ES-I3 (cell line): ENCODE results near the gene PPP2R5E.
A peak's percentile ranks its signal among the peaks of the same experiment; 100 is the strongest.
"Not testable (repeated sequence)": the region's sequence is repeated elsewhere in the genome, so short reads cannot be mapped to it uniquely, and the experiment has no call there.

Source experiments
- H3K36me3 ChIP-seq: 2 replicates; pipeline ENCODE4 v1.6.1; 2013; ENCODE audit warnings: mild to moderate bottlenecking, low read length, control low read depth, moderate library complexity; ENCODE audit not compliant: insufficient read depth
- H3K4me1 ChIP-seq: 2 replicates; pipeline ENCODE4 v1.6.1; 2013; ENCODE audit warnings: mild to moderate bottlenecking, control low read depth, low read length; ENCODE audit not compliant: insufficient read depth
- H3K9ac ChIP-seq: 2 replicates; pipeline ENCODE4 v1.6.1; 2013; ENCODE audit warnings: low read depth, mild to moderate bottlenecking, low read length, moderate library complexity
- H3K9me3 ChIP-seq: 2 replicates; pipeline ENCODE4 v1.6.1; 2013; ENCODE audit warnings: mild to moderate bottlenecking, low read length, moderate library complexity; ENCODE audit not compliant: control insufficient read depth, insufficient read depth

The PPP2R5E gene

DNA sequence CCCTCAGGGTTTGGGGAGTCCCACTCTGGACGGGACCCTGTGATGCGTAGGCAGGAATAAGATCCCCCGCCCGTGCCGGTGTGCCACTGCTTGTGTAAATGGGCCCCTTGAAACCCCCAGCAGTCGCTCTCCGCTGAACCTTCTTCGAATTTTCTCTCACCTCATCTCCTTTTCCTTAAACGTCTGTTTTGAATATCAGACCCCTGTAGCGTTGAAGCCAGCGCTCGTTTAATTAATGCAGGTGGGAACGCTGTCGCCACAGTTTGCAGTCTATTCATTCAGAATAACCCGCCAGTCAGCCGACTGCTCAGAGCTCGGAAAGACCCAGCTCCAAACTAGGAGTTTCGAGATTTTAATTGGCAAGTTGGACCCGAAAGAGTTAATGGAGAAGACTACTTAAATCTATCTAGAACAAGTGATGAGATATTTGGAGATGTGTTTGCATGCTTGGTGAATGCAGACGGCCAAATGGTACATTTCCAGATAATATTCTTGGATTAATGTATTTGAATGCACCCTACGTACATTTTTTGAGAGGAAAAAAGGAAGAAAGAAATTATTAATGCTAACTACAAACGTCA is 739 bp upstream of the PPP2R5E start:
- peak overlapping the region; percentile 98 for H3K9ac ChIP-seq
- no peaks in the 10 kb centered on the region for H3K9me3 ChIP-seq
- H3K4me1 ChIP-seq = peaks cover 3% of the 10 kb centered on the region; the same call in 1 of the 2 replicates
- H3K36me3 ChIP-seq = peaks cover 6% of the 10 kb centered on the region; the same call in 1 of the 2 replicates

DNA sequence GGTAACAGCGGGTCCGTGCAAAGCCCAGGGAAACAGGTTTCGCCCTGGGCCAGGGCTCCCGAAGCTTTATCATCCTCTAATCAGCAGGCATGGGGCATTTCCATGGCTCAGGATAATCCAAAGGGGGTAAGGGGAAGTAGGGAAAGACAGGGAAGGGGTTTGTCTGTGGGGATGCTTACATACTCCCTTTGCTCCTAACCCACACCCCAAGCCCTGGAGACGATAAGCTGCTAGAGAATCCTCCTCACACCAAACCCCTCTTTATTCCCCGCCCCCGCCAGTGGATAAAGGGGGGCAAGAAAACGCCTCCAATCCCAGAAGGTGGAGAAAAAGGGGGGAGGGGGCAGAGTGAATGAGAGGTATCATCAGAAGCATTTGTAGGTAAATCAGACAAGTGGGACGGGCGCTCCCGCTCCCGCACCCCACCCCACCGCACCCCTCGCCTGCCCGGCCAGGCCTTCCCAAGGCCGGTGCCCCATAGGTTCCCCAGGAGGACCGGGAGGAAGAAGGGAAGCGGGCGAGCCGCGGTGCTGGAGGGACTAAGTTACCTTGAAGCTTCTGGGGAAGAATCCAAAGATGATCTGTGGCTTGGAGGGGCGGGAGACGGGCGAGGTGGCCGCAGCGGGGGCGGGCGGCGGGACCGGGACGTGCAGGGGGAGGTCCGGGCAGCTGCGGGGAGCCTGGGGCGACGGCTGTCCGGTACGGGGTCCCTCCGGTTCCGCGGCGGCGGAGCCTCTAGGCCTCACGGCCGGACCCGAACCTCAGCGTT is 762 bp downstream of the PPP2R5E start:
- H3K9me3 ChIP-seq = no peaks in the 10 kb centered on the region
- peak overlapping the region; percentile 98 for H3K9ac ChIP-seq
- H3K36me3 ChIP-seq = peaks cover 6% of the 10 kb centered on the region; the same call in 1 of the 2 replicates
- peaks cover 3% of the 10 kb centered on the region; the same call in 1 of the 2 replicates for H3K4me1 ChIP-seq

DNA sequence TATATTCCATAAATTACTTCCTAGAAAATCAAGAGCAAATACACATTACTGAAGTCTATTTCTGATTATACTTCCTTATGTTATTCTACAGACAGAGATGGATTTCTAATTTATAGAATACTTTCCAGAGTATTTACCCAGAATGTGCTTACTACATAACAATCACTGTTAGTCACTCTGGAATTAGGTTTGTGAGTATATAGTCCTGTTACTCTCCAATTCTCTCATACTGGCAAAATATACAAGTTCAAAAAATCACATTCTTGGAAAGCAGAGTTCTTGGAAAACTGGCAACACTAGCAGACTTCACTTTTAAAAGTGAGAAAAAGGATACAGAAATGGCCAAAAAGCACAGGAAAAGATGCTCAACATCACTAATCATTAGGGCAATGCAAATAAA is 7.3 kb downstream of the PPP2R5E start:
- H3K9ac ChIP-seq = no peak overlapping the region
- H3K36me3 ChIP-seq = peaks cover 6% of the 10 kb centered on the region; the same call in 1 of the 2 replicates
- no peaks in the 10 kb centered on the region for H3K9me3 ChIP-seq
- H3K4me1 ChIP-seq = no peaks in the 10 kb centered on the region

DNA sequence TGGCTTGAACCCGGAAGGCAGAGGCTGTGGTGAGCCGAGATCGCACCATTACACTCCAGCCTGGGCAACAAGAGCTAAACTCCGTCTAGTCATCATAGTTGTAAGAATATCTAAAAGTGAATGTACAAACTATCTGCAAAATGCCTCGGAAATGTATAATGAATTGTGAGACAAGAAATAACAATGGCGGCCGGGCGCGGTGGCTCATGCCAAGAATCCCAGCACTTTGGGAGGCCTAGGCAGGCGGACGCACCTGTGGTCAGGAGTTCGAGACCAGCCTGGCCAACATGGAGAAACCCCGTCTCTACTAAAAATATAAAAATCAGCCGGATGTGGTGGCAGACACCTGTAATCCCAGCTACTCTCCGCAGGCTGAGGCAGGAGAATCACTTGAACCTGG is 9.7 kb downstream of the PPP2R5E start:
- no peaks in the 10 kb centered on the region for H3K9me3 ChIP-seq

DNA sequence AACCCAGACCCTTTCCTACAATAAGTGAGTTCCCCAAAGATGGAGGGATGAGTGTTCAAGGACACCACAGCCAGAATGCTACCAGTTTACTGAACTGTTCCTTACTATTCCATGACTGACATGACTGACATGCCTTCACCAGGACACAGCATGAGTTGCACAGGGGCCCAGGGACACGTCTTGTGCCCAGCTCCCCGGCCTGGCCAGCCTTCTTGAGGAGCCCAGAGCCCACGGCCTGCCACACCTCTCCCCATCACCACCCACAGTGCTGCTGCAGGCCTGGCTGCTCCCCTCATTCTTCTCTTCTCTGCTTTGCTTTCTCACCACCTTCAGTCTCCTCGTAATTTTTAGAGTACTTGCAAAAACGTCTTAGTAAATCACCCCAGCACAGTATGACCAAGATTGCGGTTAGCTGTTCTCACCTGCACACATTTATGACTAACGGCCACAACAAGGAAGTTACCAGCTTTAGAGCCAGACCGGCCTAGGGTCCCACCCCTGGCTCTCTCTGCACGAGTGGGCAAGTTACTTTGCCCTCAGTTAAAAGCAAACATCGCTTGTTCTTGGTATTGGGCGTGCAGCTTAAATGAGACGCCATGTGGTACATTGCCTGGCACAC is 18.5 kb downstream of the PPP2R5E start:
- Histone ChIP-seq H3K9me3 (peaks cover 4% of the 10 kb centered on the region; the same call in 1 of the 2 replicates), H3K4me1 (no peaks in the 10 kb centered on the region), H3K36me3 (no peaks in the 10 kb centered on the region), H3K9ac (no peak overlapping the region)

More for the DNA sequence above, 9.7 kb downstream of the PPP2R5E start:
- no peaks in the 10 kb centered on the region for H3K36me3 ChIP-seq
- no peaks in the 10 kb centered on the region for H3K4me1 ChIP-seq
- no peak overlapping the region for H3K9ac ChIP-seq

DNA sequence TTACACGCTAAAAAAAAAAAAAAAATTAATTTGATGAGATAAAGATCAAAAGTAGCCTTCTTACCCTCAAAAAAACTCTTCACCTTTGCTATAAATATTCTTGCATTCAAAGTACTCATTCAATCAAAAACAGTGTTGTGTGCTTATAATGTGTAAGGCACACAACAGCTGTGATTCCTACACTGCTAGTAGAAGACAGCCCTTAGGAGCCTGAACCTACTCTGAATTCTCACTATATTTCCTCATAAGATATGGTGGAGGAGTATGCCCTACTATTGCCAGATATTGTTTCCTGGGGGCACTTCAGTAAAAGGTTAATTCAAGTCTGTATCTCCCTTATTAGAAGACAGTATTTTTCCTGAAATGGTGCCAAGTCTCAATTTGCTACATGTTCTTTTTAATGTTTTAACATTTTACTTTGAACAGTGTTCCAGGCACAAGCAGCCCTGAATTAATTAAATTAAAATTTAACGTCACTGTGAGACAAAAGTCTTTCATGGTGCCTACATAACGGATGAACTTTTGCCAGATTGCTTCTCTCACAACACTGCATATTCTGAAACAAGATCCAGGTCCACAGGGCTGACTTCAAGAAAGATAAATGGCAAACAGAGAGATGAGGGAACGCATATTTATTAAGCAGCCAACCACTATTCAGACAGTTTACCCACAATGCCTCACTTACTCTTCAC is 19.3 kb downstream of the PPP2R5E start:
- H3K9me3 ChIP-seq = peaks cover 4% of the 10 kb centered on the region; the same call in 1 of the 2 replicates
- no peak overlapping the region for H3K9ac ChIP-seq
- no peaks in the 10 kb centered on the region for H3K4me1 ChIP-seq
- H3K36me3 ChIP-seq = no peaks in the 10 kb centered on the region

DNA sequence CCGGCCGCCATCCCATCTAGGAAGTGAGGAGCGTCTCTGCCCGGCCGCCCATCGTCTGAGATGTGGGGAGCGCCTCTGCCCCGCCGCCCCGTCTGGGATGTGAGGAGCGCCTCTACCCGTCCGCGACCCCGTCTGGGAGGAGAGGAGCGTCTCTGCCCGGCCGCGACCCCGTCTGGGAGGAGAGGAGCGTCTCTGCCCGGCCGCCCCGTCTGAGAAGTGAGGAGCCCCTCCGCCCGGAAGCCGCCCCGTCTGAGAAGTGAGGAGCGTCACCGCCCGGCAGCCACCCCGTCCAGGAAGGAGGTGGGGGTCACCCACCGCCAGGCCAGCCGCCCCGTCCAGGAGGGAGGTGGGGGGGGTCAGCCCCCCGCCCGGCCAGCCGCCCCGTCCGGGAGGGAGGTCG is 20.7 kb downstream of the PPP2R5E start:
- not testable (repeated sequence) for H3K4me1 ChIP-seq, H3K36me3 ChIP-seq, H3K9ac ChIP-seq, H3K9me3 ChIP-seq

DNA sequence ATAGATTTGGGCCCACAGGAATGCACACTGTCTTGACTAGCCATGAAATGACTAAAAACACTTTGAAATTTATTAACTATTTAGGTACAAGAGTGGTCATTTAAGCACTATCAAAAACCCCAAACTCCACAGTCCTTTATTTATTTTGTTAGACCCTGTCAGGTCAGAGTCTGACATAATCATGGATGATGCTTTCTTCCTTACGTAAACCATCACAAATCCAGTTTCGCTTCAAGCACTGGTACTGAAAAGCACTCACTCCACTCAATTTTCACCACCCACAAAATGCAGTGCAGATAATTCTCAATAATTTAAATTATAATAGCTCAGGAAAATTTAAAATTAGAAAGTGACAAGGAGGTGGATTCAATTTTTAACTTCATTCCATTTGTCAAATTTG is 25.8 kb downstream of the PPP2R5E start:
- no peak overlapping the region for H3K9ac ChIP-seq
- no peaks in the 10 kb centered on the region; the same call in 1 of the 2 replicates for H3K36me3 ChIP-seq
- H3K9me3 ChIP-seq = no peaks in the 10 kb centered on the region
- no peaks in the 10 kb centered on the region for H3K4me1 ChIP-seq

DNA sequence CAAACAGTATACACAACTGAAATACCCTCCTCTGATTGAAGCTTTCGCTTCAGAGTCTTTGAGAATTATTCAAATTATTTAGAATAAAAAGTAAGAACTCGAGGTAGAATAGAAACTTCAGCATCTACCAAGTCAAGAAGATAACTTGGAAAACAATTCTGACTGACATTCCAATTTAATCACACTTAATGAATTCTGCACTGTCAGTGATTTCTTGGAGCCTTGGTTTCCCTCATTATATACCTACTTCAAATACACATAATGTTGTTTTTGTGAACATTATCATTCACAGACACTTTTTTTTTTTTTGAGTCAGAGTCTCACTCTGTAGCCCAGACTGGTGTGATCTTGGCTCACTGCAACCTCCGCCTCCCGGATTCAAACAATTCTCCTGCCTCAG is 27.9 kb downstream of the PPP2R5E start:
- H3K9ac ChIP-seq = no peak overlapping the region
- H3K36me3 ChIP-seq = no peaks in the 10 kb centered on the region; the same call in 1 of the 2 replicates
- H3K9me3 ChIP-seq = no peaks in the 10 kb centered on the region
- no peaks in the 10 kb centered on the region for H3K4me1 ChIP-seq

DNA sequence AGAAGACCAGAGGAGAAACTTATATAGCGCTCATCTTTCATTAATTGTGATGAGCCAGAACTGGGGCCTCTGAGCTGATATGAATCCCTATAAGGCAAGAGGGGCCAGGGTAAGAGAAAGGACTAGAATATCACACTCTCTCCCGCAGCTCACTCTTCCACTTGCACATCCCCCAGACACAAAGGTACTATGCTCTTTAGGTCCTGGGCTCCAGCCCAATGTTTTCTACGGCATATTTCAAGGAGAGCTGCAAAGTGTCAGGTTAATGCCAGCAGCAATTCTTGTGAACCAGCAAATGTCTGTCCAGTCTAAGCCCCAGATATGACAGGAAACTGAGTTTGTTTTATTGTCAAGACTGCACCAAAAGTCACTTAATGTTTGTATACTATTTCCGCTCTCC is 29.4 kb downstream of the PPP2R5E start:
- H3K9ac ChIP-seq = no peak overlapping the region
- no peaks in the 10 kb centered on the region for H3K4me1 ChIP-seq
- no peaks in the 10 kb centered on the region; the same call in 1 of the 2 replicates for H3K36me3 ChIP-seq

DNA sequence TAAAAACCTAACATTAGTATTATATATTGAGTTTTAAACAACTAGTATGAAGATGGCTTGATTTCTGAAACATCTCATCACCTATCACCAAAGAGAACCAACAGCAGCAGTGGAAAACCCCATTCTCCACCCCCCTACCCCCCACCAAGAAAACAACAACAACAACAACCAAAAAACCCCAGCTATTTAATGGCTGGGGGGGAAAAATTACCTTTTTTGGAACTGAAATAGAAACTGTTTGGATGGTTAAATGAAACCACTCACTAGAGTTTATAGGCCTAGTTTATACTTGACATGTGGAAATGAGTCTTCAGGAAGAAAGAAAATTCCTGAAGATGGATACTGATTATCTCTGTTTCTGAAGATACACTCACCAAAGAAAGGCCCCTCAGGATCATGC is 30.3 kb downstream of the PPP2R5E start:
- Histone ChIP-seq H3K9me3 (no peaks in the 10 kb centered on the region), H3K4me1 (no peaks in the 10 kb centered on the region), H3K9ac (no peak overlapping the region), H3K36me3 (no peaks in the 10 kb centered on the region; the same call in 1 of the 2 replicates)

More for the DNA sequence above, 29.4 kb downstream of the PPP2R5E start:
- no peaks in the 10 kb centered on the region for H3K9me3 ChIP-seq

DNA sequence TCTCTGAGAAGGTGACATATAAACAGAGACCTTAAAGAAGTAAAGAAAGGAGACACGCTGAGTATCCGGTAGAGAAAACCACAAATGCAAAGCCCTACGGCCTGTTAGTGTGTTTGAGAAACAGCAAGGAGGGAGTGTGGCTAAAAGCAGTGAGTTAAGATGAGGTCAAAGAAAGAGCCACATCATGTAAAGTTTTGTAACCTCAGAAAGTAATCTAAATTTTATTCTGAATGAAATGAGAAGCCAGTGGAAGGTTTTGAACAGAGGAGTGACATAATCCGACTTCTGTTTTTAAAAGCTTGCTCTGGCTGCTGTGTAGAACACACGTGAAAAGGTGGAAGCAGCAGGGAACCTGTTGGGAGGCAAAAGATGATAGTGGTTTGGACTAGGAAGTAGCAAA is 32.6 kb downstream of the PPP2R5E start:
- Histone ChIP-seq H3K36me3 (no peaks in the 10 kb centered on the region; the same call in 1 of the 2 replicates), H3K9ac (no peak overlapping the region), H3K9me3 (no peaks in the 10 kb centered on the region), H3K4me1 (no peaks in the 10 kb centered on the region)

DNA sequence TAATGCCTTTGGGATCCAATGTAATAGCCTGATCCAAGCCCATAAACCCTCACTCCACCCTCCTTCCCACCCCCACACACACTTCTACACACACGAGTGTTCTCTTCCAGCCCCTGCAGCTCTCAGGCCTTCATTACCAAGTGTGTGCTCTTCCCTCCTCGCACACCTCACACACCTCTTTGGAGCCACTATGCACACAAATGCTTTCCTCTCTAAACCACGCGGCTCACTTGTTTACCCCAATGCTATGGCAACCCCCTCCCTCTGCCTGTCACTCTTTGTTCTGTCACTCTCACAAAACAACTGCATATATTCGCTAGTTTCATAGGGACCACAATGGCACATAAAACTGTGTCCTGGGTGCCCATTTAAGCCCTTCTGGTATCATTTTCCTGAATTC is 35.1 kb downstream of the PPP2R5E start:
- Histone ChIP-seq H3K36me3 (no peaks in the 10 kb centered on the region), H3K4me1 (no peaks in the 10 kb centered on the region), H3K9me3 (no peaks in the 10 kb centered on the region), H3K9ac (no peak overlapping the region)

DNA sequence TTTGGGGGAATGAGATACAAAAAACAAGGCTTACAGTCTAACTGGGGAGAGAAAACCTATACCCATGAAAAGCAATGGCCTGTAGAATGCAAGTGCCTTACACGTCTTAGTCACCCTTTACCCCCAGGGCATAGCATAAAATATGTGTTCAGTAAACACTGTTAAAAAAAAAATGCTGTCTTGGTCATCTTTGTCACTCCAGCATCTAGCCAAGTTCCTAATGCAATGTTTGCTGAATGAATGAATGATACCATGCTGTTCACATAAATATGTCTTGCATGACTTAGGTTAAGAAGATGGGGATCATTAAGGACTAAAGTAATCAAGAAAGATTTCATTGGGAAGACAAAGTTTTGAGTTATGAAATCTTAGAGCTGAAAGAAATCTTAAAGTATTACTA is 38.5 kb downstream of the PPP2R5E start:
- H3K9ac ChIP-seq = no peak overlapping the region
- H3K9me3 ChIP-seq = no peaks in the 10 kb centered on the region
- H3K4me1 ChIP-seq = no peaks in the 10 kb centered on the region
- H3K36me3 ChIP-seq = no peaks in the 10 kb centered on the region
